ENCODE measurements around the gene BHLHE40. TPM values are rescaled to one million over a fixed set of nuclear protein-coding genes. Genes with fewer than 3 reads are reported as not detected.

BHLHE40 gene
- polyA plus RNA-seq, 2 of the 4 experiments (the other 2 are of a cell fraction), result 102 to 160 TPM

DNA sequence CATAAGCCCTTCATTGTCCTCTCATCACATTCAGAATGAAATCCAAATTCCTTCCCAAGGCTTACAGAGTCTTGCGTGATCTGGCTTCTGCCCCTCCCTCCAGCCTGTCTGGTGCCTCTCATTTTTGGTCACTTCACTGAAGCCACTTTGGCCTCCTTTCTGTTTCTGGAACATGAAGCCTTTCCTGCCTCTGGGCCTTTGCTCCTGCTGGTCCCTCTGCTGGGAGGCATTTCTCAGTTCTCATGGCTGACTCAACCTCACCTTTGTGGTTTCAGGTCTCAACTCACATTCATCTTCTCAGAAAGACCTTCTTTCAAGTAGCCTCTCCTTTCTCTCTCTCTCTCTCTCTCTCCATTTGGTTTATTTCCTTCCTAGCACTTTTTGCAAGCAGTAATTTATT lies 43.9 kb upstream of the BHLHE40 start:
- DNase-seq (ENCODE audit: low read depth in 1 of 2, low spot score in 1 of 2) (no peak), ATAC-seq (no peak), FAIRE-seq (no peak)
- H3K4me1 ChIP-seq, result no peaks in the 10 kb centered on the region
- no peak for TF ChIP-seq EP300 (IDR thresholded peaks at IDR 0.05)
- no peak for TF ChIP-seq FOXS1 (CRISPR knock-in tag; IDR thresholded peaks at IDR 0.05)
- TF ChIP-seq NPAS2 (CRISPR knock-in tag; IDR thresholded peaks at IDR 0.05; ENCODE audit: borderline replicate concordance), result no peak
- TF ChIP-seq CEBPB (IDR thresholded peaks at IDR 0.05), result no peak
- no peak for TF ChIP-seq HOXA7 (CRISPR knock-in tag; IDR thresholded peaks at IDR 0.05)
- TF ChIP-seq RAD21 (conservative IDR thresholded peaks at IDR 0.05 in 1 of 2, IDR thresholded peaks at IDR 0.05 in 1 of 2), result no peak
- TF ChIP-seq JUN (IDR thresholded peaks at IDR 0.05), result no peak
- TF ChIP-seq, protein P1, sequence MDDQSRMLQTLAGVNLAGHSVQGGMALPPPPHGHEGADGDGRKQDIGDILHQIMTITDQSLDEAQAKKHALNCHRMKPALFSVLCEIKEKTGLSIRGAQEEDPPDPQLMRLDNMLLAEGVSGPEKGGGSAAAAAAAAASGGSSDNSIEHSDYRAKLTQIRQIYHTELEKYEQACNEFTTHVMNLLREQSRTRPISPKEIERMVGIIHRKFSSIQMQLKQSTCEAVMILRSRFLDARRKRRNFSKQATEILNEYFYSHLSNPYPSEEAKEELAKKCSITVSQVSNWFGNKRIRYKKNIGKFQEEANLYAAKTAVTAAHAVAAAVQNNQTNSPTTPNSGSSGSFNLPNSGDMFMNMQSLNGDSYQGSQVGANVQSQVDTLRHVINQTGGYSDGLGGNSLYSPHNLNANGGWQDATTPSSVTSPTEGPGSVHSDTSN (IDR thresholded peaks at IDR 0.05), result no peak
- no peak for TF ChIP-seq EHF (CRISPR knock-in tag; IDR thresholded peaks at IDR 0.05)
- TF ChIP-seq RARB (CRISPR knock-in tag; IDR thresholded peaks at IDR 0.05), result no peak
- TF ChIP-seq POLR2A (IDR thresholded peaks at IDR 0.05; ENCODE audit: low read length), result no peak
- no peak for TF ChIP-seq EHMT2 (IDR thresholded peaks at IDR 0.05; ENCODE audit: low read depth)
- no peak for TF ChIP-seq NFE2L2 (conservative IDR thresholded peaks at IDR 0.05; ENCODE audit: low read length)
- 96% methylated on average over 1 of the region's 1 CpG for WGBS (ENCODE audit: missing lambda C conversion rate)
- H3K4me3 ChIP-seq, result no peak overlapping the region
- H3K27ac ChIP-seq, result no peak overlapping the region
- H3K4me2 ChIP-seq, result no peak overlapping the region
- CTCF ChIA-PET, result no interaction called here
- no peaks in the 10 kb centered on the region for H3K9me3 ChIP-seq
- POLR2A ChIA-PET, result no interaction called here

DNA sequence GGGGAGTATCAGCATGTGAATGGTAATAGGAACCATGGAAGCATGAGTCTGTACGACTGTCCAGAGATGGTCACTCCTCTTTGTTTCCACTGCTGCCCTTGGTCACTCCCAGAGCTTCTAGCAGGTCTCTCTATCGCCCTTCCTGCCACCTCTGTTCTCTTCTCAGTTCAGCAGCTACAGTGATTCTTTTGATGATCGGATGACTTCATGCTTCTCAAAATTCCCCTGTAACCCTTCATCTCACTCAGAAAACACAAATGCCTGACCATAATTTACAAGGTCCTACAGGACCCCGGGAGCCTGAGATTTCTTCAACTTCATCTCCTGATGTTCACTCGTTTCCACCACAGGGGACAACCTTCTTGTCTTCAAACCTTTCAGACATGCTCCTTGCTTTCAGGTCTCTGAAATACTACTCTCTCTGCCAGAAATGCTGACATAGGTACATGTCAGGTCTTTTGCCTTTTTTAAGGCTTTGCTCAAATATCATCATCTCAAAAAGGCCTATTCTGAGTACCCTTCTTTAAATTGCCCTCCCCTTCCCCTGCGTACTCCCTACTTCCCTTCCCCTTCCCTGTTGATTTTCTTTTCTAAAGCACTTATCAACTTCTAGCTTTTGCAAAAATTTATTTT lies 42.1 kb upstream of the BHLHE40 start:
- FAIRE-seq, result no peak
- H3K4me2 ChIP-seq, result no peak overlapping the region
- H3K4me3 ChIP-seq, result no peak overlapping the region
- H3K9me3 ChIP-seq, result no peaks in the 10 kb centered on the region
- WGBS (ENCODE audit: missing lambda C conversion rate), result 88% methylated on average over 6 of the region's 6 CpGs
- ChIA-PET POLR2A (no interaction called here), CTCF (interaction anchor here (1.0 to 2.3 kb wide), 3 partner anchors 10 to 225 kb away, joined by 3 to 5 read pairs (median 4); no protein-coding TSS in a partner anchor)
- H3K4me1 ChIP-seq, result no peaks in the 10 kb centered on the region
- DNase-seq (ENCODE audit: low read depth in 1 of 2, low spot score in 1 of 2), result no peak
- ATAC-seq, result peak in 1 of 2 experiments; percentile 36; a peak in 2 of 6 replicates
- TF ChIP-seq NR3C1 (IDR thresholded peaks at IDR 0.05), result no peak
- TF ChIP-seq CHD2 (IDR thresholded peaks at IDR 0.05; ENCODE audit: low read length, partially characterized antibody), result no peak
- peak; percentile 32 for TF ChIP-seq MAFK (IDR thresholded peaks at IDR 0.05; ENCODE audit: partially characterized antibody)
- TF ChIP-seq, protein P1 (IDR thresholded peaks at IDR 0.05), result no peak
- no peak overlapping the region for H3K27ac ChIP-seq

DNA sequence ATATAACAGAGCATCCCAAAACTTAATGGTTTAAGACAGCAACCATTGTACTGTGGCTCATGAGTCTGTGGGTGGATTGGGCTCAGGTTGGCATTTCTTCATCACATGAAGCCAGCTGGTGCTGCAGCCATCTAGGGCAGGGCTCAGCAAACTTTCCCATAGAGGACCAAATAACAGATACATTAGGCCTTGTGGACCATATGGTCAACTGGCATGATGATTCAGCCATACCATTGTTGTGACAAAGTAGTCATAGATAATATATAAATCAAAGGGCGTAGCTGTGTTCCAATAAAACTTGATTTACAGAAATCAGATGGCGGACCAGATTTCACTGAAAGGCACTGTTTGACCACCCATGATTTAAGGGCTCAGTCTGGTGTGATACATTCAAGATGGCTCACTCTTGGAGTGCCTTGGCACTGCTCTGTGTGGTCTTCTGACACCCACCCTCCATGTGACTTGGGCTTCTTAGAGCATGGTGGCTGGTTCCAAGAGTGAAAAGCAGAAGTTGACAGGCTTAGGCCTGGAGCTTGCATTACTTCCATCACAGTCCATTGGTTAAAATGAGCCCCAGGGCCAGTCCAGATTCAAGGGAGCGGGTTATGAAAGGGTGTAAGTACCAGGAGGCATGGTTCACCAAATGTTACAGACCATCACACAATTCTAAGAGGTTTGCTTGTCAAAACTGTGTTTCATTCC lies 40.8 kb upstream of the BHLHE40 start:
- Histone ChIP-seq H3K9me3 (no peaks in the 10 kb centered on the region), H3K4me2 (no peak overlapping the region), H3K27ac (no peak overlapping the region), H3K4me3 (no peak overlapping the region), H3K4me1 (no peaks in the 10 kb centered on the region)
- DNase-seq (ENCODE audit: low read depth in 1 of 2, low spot score in 1 of 2) (no peak), ATAC-seq (no peak), FAIRE-seq (no peak)
- POLR2A ChIA-PET, result no interaction called here
- WGBS (ENCODE audit: missing lambda C conversion rate), result 93% methylated on average over 3 of the region's 3 CpGs
- CTCF ChIA-PET, result interaction anchor here (0.8 to 2.3 kb wide), 6 partner anchors 10 to 227 kb away, joined by 3 to 5 read pairs (median 4); no protein-coding TSS in a partner anchor
- TF ChIP-seq, protein P1 (IDR thresholded peaks at IDR 0.05), result no peak
- TF ChIP-seq NR3C1 (IDR thresholded peaks at IDR 0.05) (no peak), SMC3 (IDR thresholded peaks at IDR 0.05) (no peak), KDM5A (IDR thresholded peaks at IDR 0.05) (no peak), SREBF2 (IDR thresholded peaks at IDR 0.05) (no peak), MAFK (IDR thresholded peaks at IDR 0.05; ENCODE audit: partially characterized antibody) (no peak), MYC (IDR thresholded peaks at IDR 0.05; ENCODE audit: borderline replicate concordance, low read length) (no peak), BHLHE40 (IDR thresholded peaks at IDR 0.05; ENCODE audit: low read depth, low read length) (no peak), POLR2AphosphoS2 (conservative IDR thresholded peaks at IDR 0.05; ENCODE audit: low read length) (no peak), HOXA7 (CRISPR knock-in tag; IDR thresholded peaks at IDR 0.05) (no peak), HOXB13 (CRISPR knock-in tag; IDR thresholded peaks at IDR 0.05; ENCODE audit: low read depth) (no peak)
- TF ChIP-seq, protein P2, sequence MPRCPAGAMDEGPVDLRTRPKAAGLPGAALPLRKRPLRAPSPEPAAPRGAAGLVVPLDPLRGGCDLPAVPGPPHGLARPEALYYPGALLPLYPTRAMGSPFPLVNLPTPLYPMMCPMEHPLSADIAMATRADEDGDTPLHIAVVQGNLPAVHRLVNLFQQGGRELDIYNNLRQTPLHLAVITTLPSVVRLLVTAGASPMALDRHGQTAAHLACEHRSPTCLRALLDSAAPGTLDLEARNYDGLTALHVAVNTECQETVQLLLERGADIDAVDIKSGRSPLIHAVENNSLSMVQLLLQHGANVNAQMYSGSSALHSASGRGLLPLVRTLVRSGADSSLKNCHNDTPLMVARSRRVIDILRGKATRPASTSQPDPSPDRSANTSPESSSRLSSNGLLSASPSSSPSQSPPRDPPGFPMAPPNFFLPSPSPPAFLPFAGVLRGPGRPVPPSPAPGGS (IDR thresholded peaks at IDR 0.05), result no peak
- TF ChIP-seq, protein P3, sequence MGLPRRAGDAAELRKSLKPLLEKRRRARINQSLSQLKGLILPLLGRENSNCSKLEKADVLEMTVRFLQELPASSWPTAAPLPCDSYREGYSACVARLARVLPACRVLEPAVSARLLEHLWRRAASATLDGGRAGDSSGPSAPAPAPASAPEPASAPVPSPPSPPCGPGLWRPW (IDR thresholded peaks at IDR 0.05), result no peak
- TF ChIP-seq, protein P4, sequence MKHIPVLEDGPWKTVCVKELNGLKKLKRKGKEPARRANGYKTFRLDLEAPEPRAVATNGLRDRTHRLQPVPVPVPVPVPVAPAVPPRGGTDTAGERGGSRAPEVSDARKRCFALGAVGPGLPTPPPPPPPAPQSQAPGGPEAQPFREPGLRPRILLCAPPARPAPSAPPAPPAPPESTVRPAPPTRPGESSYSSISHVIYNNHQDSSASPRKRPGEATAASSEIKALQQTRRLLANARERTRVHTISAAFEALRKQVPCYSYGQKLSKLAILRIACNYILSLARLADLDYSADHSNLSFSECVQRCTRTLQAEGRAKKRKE (CRISPR knock-in tag; IDR thresholded peaks at IDR 0.05; ENCODE audit: low read depth), result no peak
- TF ChIP-seq, protein P5, sequence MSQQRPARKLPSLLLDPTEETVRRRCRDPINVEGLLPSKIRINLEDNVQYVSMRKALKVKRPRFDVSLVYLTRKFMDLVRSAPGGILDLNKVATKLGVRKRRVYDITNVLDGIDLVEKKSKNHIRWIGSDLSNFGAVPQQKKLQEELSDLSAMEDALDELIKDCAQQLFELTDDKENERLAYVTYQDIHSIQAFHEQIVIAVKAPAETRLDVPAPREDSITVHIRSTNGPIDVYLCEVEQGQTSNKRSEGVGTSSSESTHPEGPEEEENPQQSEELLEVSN (IDR thresholded peaks at IDR 0.05; ENCODE audit: borderline replicate concordance, low read depth), result no peak
